ENCODE data around the gene NUMB.

Gene NUMB

DNA sequence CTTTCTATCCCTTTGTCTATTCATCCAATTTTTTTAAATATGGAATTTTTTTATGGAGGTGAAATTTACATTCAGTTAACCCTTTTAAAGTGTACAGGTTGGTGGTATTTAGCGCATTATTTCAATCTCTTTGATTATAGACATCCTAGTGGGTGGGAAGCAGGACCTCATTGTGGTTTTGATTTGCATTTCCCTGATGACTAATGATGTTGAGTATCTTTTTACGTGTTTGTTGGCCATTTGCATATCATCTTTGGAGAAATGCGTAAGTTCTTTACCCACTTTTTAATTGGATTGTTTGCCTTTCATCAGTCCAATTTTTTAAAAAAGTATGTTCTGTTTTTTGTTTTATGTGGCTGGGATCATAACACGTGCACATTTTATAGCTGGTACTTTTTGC is 200.3 kb downstream of the NUMB start:
- no peak for DNase-seq

DNA sequence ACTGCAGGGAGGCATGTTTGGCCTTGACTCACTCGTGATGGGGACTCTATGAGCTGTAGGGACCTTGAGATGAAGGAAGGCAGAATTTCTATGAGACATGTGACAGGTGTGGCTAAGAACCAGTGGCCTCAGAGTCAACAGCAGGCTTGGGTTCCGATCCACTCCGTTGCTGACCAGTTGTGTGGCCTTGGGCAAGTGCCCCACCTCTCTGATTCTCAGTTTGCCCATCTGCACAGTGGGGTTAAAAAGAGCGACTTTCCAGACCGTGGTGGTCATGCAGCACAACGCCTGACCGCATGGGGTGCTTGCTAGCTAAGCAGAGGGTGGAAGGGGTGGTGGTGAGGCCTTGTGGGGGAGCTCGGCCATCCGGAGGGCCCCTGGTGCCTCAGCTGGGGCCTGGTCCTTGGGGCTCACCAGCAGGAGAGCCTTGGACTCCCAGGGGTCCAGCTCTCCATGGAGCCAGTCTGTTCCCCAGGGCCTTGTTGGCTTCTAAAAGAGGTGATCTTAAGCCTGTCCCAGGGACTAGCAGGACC is 202.6 kb downstream of the NUMB start:
- no peak for DNase-seq

DNA sequence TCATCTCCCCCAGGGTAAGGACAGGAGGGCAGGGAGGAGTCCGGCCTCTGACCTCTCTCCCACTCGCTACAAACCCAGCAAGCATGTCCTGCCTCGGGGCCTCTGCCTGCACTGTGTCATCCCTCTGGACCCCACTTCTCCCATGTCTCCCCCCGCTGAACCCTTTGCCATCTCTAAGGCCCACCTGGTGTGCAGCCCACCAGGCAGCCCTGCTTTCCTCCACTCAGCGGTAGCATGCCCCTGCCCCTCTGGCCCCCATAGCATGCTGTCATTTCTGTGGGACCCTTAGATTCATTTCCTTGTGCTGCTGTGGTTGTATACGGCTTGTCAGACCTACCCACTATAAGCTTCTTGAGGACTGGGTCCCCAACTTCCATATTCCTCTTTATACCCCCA is 203.3 kb downstream of the NUMB start:
- no peak for DNase-seq

DNA sequence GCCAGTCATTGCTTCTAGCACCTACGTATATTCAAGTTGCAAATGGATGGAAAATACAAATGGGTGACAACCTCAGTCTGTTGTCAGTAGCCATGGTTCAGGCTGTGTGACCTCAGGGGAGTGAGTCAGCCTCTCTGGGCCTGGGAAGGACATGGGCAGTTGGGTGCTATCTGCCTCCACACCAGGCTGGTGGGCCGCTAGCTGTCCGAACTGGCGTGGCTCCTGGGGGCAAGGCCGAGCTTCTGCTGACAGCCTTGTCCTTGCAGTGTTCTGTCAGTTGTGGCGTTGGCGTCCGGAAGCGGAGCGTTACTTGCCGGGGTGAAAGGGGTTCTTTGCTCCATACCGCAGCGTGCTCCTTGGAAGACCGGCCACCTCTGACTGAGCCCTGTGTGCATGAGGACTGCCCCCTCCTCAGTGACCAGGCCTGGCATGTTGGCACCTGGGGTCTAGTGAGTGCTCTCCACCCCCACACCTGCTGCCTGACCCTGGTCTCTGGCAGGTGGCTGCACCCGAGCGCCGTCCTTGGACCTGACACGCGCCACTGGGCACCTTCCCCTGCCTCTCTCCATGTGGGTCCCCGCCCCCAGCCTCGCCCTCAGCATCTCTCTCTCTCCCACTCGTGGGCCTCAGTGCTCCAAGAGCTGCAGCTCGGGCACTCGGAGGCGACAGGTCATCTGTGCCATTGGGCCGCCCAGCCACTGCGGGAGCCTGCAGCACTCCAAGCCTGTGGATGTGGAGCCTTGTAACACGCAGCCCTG is 203.9 kb downstream of the NUMB start:
- DNase-seq = no peak

DNA sequence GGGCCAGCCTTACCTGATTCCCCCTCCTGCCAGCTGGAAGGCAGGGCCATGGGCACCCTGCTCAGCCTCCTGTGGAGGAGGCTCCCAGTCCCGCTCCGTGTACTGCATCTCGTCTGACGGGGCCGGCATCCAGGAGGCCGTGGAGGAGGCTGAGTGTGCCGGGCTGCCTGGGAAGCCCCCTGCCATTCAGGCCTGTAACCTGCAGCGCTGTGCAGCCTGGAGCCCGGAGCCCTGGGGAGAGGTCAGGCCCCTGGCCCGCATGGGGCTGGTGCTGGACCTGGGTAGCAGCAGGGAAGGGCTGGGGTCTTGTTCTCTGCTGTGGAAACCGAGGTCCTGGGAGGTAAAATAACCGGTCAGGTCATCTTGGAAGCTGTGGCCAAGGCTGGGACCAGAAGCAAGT is 204.6 kb downstream of the NUMB start:
- DNase-seq = no peak

DNA sequence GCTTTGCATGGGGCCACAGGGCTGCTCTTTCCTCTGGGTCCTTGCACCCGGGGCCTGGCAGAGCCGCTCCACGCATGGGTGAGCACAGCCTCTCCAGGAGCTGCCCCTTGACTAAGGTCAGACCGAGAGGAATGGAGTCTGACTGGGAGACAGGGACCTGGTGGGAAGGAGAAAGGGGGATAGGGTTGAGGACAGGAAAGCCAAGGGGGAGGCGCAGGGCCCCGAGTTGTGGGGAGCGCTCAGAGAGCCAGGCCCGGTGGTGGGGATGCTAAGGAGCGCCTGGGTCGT is 205.1 kb downstream of the NUMB start:
- no peak for DNase-seq

DNA sequence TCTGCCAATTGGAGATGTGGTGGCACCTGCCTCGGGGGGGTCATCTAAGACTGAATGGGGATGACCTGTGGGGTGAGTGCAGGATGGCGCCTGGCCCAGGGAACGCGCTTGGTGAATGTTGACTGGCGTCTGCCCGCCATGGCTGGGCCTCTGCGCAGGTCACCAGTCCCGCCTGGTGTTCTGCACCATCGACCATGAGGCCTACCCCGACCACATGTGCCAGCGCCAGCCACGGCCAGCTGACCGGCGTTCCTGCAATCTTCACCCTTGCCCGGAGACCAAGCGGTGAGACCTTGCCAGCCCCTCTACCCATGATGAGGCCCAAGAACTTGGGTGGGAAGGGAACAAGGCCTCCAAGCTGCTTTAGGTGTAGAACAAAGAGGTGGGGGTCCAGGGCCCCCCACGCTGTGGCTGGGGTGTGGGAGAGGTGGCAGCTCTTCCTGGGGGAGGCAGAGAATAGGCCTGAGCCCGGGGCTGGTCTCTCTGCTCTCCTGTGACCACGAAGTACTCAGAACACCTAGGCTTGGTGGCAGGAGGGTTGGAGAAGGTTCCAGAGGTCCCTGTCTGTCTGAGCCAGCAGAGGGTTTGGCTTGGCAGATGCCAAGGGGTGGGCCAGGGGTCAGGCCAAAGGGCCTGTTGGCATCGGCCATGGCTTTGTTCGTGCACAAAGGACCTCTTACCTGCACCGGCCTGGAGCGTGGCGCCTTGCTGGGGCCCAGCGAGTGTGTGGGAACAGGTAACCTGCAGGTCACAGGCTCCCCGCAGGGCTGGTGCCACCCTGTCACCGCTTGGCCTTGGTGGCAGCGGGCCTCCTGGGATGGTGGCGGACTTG is 205.6 kb downstream of the NUMB start:
- DNase-seq = no peak

DNA sequence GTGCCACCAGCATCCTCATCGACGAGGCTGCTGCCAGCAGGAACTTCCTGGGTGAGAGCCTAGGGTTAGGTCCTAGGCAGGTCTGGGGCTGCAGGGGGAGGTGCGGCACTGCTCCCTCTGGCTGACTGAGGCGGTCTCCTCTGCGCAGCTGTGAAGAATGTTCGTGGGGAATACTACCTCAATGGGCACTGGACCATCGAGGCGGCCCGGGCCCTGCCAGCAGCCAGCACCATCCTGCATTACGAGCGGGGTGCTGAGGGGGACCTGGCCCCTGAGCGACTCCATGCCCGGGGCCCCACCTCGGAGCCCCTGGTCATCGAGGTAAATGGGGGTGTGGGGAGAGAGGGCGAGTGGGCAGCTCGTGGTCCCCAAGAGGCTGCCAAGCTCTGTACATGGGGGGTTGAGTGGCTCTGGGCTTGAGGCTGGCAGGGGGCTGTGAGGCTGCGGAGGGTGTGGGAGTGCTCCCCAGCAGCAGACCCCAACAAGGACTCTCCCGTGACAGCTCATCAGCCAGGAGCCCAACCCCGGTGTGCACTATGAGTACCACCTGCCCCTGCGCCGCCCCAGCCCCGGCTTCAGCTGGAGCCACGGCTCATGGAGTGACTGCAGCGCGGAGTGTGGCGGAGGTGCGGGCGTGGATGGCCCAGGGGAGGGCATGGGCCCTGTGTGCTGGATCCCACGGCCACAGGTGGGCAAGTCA is 206.7 kb downstream of the NUMB start:
- no peak for DNase-seq

DNA sequence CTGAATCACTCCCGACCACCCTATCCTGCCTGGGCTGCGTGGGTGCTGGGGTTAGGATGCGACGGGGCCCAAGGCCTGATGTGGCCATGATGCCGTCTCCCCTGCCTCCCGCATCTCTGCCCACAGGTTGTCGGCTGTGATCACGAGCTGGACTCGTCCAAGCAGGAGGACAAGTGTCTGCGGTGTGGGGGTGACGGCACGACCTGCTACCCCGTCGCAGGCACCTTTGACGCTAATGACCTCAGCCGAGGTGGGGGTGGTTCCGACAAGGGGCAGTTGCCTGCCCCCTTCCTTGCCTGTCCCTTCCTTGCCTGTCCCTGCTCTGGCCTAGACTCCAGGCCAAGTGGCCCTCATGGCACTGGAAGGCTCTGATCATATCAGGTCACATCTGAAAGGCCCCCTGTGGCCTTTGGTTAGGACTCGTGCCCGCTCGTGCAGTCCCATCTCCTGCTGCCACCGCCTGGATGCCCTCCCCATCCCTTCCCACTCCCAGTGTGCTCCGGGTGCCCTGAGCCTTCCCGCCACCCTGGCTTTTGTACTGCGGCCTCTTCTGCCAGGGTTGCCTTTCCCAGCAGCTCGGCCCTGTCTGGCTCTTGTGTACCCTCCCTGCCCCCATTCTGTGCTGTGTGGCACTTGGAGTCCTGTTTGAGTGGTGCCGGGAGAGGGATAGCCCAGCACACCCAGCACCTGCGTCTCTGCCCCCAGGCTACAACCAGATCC is 207.4 kb downstream of the NUMB start:
- DNase-seq = no peak

DNA sequence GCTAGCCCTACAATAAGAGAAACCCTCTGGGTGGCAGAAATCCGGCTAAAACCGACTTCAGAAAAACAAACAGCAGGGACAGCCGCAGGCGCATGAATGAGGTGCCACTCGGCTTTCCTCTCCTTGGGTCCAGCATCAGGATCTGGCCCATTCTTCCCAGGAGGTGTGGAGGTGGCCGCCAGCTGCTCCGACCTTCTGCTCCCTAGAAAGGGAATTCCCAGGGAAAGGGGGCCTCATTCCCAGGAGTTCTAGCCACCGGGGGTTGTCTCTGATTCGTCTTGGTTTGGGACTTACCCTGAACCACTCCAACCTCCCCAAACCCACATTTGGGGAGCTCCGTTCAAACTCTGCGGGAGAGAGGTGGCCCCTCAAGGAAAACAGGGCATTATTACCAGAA is 208.0 kb downstream of the NUMB start:
- no peak for DNase-seq

DNA sequence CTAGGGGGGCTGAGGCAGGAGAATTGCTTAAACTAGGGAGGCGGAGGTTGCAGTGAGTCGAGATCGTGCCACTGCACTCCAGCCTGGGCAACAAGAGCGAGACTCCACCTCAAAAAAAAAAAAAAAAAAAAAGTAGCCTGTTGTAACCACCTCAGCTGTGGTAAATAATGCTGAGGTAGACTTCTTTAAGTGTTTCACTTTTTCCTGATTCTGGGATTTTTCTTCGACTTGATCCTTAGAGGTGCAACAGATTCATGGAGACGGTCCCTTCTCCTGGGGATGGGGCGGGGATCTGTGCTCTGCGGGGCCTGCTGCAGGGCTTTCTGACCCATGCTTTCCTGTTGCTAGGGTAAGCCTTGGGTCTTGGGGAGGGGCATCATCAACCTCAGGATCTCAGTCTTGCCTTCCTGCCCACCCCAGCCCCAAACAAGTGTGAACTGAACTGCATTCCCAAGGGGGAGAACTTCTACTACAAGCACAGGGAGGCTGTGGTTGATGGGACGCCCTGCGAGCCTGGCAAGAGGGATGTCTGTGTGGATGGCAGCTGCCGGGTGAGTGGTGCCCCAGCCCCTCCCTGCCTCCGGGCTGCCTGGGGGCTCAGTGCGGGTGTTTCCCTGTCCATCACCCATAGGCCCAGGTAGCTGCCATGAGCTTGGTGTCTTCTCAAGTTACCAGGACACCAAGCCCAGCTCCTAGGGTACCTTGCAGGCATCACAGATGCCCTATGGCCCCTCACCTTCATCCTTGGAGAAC is 208.6 kb downstream of the NUMB start:
- no peak for DNase-seq

DNA sequence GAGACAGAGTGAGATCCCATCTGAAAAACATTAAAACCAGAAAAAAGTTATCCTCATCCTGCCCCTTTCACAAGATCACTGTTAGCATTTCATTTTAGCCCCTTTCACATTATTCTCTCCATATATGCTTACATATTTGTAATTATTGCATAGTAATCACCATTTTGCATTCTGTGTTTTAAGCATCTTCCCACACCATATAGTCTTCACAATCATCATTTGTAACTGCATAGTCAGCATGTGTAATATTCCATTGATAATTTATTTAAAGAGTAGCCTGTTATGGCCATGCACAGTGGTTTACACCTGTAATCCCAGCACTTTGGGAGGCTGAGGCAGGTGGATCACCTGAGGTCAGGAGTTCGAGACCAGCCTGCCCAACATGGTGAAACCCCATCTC is 209.2 kb downstream of the NUMB start:
- no peak for DNase-seq

DNA sequence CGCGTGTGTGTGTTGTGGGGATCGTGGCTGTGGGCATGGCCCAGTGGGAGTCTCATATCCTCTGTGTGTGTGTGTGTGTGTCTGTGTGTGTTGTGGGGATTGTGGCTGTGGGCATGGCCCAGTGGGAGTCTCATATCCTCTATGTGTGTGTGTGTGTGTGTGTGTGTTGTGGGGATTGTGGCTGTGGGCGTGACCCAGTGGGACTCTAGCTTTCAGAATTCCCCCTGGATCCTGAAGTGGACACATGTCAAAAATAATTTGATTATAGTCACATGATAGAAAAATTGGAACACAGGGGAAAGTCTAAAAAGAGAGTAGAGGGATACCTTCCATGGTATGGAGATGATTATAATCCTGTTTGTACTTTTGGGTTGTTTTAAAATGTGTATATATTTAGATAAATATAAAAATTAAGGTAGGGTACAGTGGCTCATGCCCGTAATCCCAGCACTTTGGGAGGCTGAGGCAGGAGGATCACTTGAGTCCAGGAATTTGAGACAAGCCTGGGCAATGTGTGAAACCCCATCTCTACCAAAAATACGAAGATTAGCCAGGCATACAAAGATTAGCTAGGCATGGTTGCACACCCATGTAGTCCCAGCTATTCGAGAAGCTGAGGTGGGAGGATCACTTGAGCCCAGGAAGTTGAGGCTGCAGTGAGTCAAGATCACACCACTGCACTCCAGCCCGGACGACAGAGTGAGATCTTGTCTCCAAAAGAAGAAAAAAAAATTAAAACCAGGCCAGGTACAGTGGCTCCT is 210.1 kb downstream of the NUMB start:
- DNase-seq = no peak

DNA sequence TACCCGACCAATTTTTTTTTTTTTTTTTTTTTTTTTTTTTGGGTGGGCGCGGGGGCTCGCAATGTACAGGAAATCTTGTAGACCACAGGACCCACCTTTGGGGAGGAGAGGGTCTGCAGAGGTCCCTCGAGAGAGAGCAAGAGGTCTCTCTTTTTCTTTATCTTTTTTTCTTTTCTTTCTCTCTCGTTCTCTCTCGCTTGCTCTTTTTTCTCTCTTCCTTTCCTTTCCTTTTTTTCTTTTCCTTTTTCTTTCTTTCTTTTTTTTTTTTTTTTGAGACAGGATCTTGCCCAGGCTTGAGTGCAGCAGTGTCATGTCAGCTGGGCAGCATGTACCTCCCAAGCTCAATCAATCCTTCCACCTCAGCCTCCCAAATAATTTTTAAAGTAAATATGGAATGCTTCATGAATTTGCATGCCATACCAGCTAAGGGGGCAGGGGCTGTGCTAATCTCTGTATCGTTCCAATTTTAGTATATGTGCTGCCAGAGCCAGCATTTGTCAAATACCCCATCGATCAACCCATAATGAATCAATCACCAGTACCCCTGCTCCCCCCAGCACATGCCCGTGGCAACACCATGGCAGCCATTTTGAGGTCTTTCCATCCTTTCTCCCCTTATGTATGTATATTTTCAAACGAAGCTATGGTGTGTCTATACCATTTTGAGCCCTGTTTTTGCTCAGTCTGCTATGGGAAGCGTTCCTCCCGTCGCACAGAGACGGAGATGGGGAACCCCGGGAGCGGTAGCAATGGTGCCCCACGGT is 211.8 kb downstream of the NUMB start:
- DNase-seq = no peak

DNA sequence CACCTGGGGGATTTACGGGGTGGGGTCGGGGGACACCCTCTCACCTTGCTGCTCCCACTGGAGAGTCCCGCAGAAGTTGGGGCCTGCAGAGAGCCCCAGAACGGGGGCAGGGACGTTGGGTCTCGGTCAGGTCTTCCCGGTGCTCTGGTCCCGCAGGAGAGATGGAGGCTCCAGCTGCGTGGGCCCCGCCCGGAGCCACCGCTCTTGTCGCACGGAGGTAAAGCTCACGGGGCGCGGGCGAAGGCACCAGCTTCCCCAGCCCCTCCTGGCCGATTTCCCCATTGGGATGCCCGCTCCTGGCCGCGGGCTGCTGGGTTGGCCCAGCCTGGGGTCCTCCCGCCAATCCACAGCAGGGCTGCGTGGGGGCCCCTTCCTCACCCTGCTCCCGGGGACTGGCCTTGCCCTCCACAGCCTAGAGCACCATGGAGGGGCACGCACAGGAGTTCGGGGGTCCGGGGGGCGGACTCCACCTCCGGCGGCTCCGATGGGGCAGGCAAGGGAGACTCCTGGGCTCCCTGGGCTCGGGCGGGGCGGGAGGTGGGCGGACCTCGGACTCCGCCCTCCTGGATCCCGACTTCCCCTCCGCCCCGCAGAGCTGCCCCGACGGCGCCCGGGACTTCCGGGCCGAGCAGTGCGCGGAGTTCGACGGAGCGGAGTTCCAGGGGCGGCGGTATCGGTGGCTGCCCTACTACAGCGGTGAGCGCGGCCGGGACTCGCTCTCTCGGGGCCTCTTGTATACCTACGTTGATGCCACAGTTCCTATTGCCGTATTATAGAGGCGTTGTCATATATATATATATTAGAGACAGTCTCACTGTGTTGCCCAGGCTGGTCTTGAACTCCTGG is 212.6 kb downstream of the NUMB start:
- peak; percentile 34 for DNase-seq

DNA sequence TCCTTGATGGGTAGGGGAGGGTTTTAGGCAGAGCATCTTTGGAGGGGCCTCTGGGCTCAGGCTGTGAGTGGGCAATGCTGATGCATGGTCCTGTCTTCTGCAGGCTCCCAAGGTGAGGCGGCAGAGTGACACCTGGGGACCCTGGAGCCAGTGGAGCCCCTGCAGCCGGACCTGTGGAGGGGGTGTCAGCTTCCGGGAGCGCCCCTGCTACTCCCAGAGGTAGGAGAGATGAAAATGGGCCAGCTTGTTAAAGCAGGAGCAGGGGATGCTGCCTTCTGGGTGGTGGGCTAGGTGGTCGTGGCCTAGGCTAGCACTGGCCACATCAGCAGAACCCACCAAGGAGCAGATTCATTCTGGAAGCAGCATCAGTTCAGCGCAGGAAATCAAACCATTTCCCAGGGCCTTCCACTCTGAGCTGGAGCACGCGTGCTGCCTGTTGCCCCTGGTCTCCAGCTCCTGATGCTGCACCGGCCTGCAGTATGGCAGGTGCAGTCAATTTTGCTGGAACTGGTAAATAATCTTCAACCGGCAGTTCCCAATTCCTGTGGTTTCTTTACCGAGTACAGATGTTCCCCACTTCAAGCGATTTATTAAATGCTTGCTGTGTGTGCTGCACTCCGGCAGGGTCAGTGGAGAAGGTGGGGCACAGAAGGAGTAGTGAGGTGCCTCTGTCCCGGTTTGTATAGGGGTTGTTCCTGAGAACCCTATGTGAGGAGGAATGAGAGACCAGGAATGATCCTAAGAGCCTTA is 213.6 kb downstream of the NUMB start:
- no peak for DNase-seq

DNA sequence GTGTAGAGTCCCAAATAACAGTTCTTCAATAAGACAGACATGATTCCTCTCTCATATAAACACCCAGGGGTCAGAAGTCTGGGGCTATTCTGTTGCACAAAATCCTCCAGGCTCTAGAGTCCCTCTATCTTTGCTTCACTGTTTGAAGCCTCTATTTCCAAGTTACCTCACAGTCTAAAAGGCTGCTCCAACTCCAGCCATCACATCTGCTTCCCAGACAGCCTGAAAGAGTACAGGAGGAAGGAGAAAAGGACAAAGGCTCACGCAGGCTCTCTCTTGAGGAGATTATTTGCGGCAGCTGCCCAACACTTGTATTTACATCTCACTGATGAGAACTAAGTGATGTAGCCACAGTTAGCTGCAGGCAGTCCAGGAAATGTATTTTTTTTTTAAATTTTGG is 214.6 kb downstream of the NUMB start:
- DNase-seq = no peak

DNA sequence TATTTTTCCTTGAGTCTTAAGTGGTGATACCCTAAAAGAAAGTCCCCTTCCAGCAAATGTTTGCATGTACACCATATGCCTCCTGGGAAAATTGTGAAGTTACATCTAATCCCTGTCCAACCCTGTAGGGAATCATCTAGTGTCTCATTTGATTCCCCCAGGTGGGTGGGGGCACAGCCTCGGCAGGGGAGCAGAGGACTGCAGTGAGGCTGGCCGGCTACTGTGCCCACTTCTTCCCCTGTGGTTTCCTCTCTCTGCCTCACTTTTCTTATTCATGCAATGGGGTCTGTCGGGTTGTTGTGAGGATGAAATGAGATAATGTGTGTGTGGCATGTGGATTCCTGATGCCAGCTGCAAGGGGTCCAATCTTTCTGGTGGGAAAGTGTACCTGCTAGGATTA is 215.0 kb downstream of the NUMB start:
- no peak for DNase-seq

DNA sequence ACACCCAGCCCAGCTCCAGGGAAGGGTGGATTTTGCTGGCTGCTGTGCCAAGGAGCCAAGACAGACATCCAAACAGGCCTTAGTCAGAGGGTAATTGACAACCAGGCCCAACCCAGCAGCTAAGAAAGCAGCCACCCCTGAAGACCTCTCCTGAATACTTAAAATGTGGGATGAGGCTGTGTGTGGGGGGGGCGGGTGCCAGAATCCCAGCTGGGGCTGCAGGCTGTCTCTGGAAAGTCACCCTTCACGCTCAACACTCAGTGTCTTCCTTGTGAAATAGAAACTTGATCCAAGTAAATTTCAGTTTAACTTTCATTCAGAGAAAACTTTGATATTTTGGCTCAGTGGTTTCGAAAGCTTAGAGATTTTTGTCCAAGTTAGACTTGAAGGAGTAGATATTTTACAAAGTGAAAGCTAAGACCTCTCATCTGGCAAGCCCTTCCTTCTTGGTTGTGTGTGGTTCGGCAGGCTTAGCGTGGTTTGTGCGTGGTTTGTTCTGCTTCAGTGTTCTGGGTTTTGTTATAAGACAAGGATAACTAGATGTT is 215.9 kb downstream of the NUMB start:
- no peak for DNase-seq

Data from NCI-H146 (cell line).